Neural cell (in vitro differentiated cells): ENCODE data around the gene PPP4R2.

Experiments used
- CTCF ChIP-seq: fragments of 450-650 bp; IDR thresholded peaks from 2 replicates; pipeline ENCODE4 v1.5.1; 2014; ENCODE audit warnings: antibody characterized with exemption, mild to moderate bottlenecking, moderate library complexity; ENCODE audit not compliant: poor library complexity, severe bottlenecking
- EP300 ChIP-seq: fragments of 450-650 bp; conservative IDR thresholded peaks from 2 replicates; pipeline ENCODE4 v1.6.1; 2014; ENCODE audit warnings: antibody characterized with exemption, mild to moderate bottlenecking, moderate library complexity; ENCODE audit not compliant: poor library complexity, severe bottlenecking
- MXI1 ChIP-seq: fragments of 450-650 bp; conservative IDR thresholded peaks from 2 replicates; pipeline ENCODE4 v1.6.1; 2014; ENCODE audit warnings: antibody characterized with exemption, mild to moderate bottlenecking; ENCODE audit not compliant: poor library complexity, severe bottlenecking
- POLR2AphosphoS5 ChIP-seq: IDR thresholded peaks from 2 replicates; pipeline ENCODE4 v1.6.1; 2012
- RAD21 ChIP-seq: fragments of 450-650 bp; conservative IDR thresholded peaks from 2 replicates; pipeline ENCODE4 v1.6.1; 2014; ENCODE audit warnings: antibody characterized with exemption, mild to moderate bottlenecking, moderate library complexity
- REST ChIP-seq: IDR thresholded peaks from 2 replicates; pipeline ENCODE4 v1.6.1; 2012; ENCODE audit warnings: borderline replicate concordance
- TAF1 ChIP-seq: IDR thresholded peaks from 2 replicates; pipeline ENCODE4 v1.6.1; 2012; ENCODE audit warnings: low read depth

GRCh38 chr3:72993391-72993790 lies 3.2 kb upstream of the PPP4R2 start:
- TF ChIP-seq REST, result no peak
- no peak for TF ChIP-seq CTCF
- no peak for TF ChIP-seq TAF1
- no peak for TF ChIP-seq EP300
- TF ChIP-seq POLR2AphosphoS5, result no peak
- no peak for TF ChIP-seq MXI1
- no peak for TF ChIP-seq RAD21
